ENCODE results near the gene SHC2.

SHC2 gene

GRCh38 chr19:438416-438958 is 22.3 kb downstream of the SHC2 start (continued):
- TF ChIP-seq ZFP3 (CRISPR knock-in tag; IDR thresholded peaks at IDR 0.05) = no peak

- no peak for TF ChIP-seq GLIS3 (CRISPR knock-in tag; IDR thresholded peaks at IDR 0.05)
- TF ChIP-seq ARNTL (CRISPR knock-in tag; IDR thresholded peaks at IDR 0.05; ENCODE audit: borderline replicate concordance, low read depth) = no peak
- no peak for TF ChIP-seq PPARA (CRISPR knock-in tag; IDR thresholded peaks at IDR 0.05; ENCODE audit: borderline replicate concordance)
- no peak for TF ChIP-seq ZC3H10 (CRISPR knock-in tag; IDR thresholded peaks at IDR 0.05)
- no peak for TF ChIP-seq ZFP30 (CRISPR knock-in tag; IDR thresholded peaks at IDR 0.05)
- no peak for TF ChIP-seq OSR1 (CRISPR knock-in tag; IDR thresholded peaks at IDR 0.05)
- TF ChIP-seq ISL1 (CRISPR knock-in tag; IDR thresholded peaks at IDR 0.05) = no peak
- TF ChIP-seq ZNF70 (CRISPR knock-in tag; IDR thresholded peaks at IDR 0.05) = no peak
- TF ChIP-seq CSDC2 (CRISPR knock-in tag; IDR thresholded peaks at IDR 0.05) = no peak
- no peak for TF ChIP-seq PATZ1 (CRISPR knock-in tag; IDR thresholded peaks at IDR 0.05; ENCODE audit: borderline replicate concordance)
- no peak for TF ChIP-seq TCF4 (CRISPR knock-in tag; IDR thresholded peaks at IDR 0.05; ENCODE audit: borderline replicate concordance)
- ATAC-seq = no peak
Observed at GRCh38 chr19:437041-437440, 23.8 kb downstream of the SHC2 start.

- TF ChIP-seq ZNF70 (CRISPR knock-in tag; IDR thresholded peaks at IDR 0.05) (no peak), ZFP3 (CRISPR knock-in tag; IDR thresholded peaks at IDR 0.05) (no peak), OSR1 (CRISPR knock-in tag; IDR thresholded peaks at IDR 0.05) (no peak), RARB (CRISPR knock-in tag; IDR thresholded peaks at IDR 0.05) (no peak), ESRRG (CRISPR knock-in tag; IDR thresholded peaks at IDR 0.05) (no peak), ZNF565 (CRISPR knock-in tag; conservative IDR thresholded peaks at IDR 0.05; ENCODE audit: low read depth) (no peak)
- ATAC-seq = no peak
Observed at GRCh38 chr19:436413-436950, 24.4 kb downstream of the SHC2 start.

- no peak for ATAC-seq
- TF ChIP-seq CSDC2 (CRISPR knock-in tag; IDR thresholded peaks at IDR 0.05) (no peak), TCF4 (CRISPR knock-in tag; IDR thresholded peaks at IDR 0.05; ENCODE audit: borderline replicate concordance) (no peak), ZFP3 (CRISPR knock-in tag; IDR thresholded peaks at IDR 0.05) (no peak), RARB (CRISPR knock-in tag; IDR thresholded peaks at IDR 0.05) (no peak), ESRRG (CRISPR knock-in tag; IDR thresholded peaks at IDR 0.05) (no peak), TSHZ2 (CRISPR knock-in tag; IDR thresholded peaks at IDR 0.05) (no peak), ISL1 (CRISPR knock-in tag; IDR thresholded peaks at IDR 0.05) (no peak), ZFP30 (CRISPR knock-in tag; IDR thresholded peaks at IDR 0.05) (no peak), TOX (CRISPR knock-in tag; IDR thresholded peaks at IDR 0.05; ENCODE audit: borderline replicate concordance) (no peak), GLIS3 (CRISPR knock-in tag; IDR thresholded peaks at IDR 0.05) (no peak), ZNF70 (CRISPR knock-in tag; IDR thresholded peaks at IDR 0.05) (no peak), ZNF8 (CRISPR knock-in tag; IDR thresholded peaks at IDR 0.05) (no peak), SNAI2 (CRISPR knock-in tag; IDR thresholded peaks at IDR 0.05) (no peak), ZNF565 (CRISPR knock-in tag; conservative IDR thresholded peaks at IDR 0.05; ENCODE audit: low read depth) (no peak)
Observed at GRCh38 chr19:435707-436412, 25.0 kb downstream of the SHC2 start.

- no peak for ATAC-seq
- no peak for TF ChIP-seq ZFP30 (CRISPR knock-in tag; IDR thresholded peaks at IDR 0.05)
- TF ChIP-seq TCF4 (CRISPR knock-in tag; IDR thresholded peaks at IDR 0.05; ENCODE audit: borderline replicate concordance) = no peak
- no peak for TF ChIP-seq PPARA (CRISPR knock-in tag; IDR thresholded peaks at IDR 0.05; ENCODE audit: borderline replicate concordance)
- no peak for TF ChIP-seq BACH2 (CRISPR knock-in tag; IDR thresholded peaks at IDR 0.05; ENCODE audit: borderline replicate concordance)
- no peak for TF ChIP-seq ZNF70 (CRISPR knock-in tag; IDR thresholded peaks at IDR 0.05)
- TF ChIP-seq RARB (CRISPR knock-in tag; IDR thresholded peaks at IDR 0.05) = no peak
- TF ChIP-seq CSRNP3 (CRISPR knock-in tag; IDR thresholded peaks at IDR 0.05) = no peak
- no peak for TF ChIP-seq ZNF565 (CRISPR knock-in tag; conservative IDR thresholded peaks at IDR 0.05; ENCODE audit: low read depth)
- TF ChIP-seq ZC3H10 (CRISPR knock-in tag; IDR thresholded peaks at IDR 0.05) = no peak
- no peak for TF ChIP-seq ZNF8 (CRISPR knock-in tag; IDR thresholded peaks at IDR 0.05)
- TF ChIP-seq POU6F1 (CRISPR knock-in tag; IDR thresholded peaks at IDR 0.05; ENCODE audit: borderline replicate concordance, low read depth) = no peak
- no peak for TF ChIP-seq TOX (CRISPR knock-in tag; IDR thresholded peaks at IDR 0.05; ENCODE audit: borderline replicate concordance)
Observed at GRCh38 chr19:435056-435706, 25.7 kb downstream of the SHC2 start.

Measured in SK-N-SH treated with all-trans-retinoic acid at 6 μM for 48 hours (cell line).